H9 (cell line): Measurements from ENCODE around the gene SPEM3. TPM values are rescaled to one million over a fixed set of nuclear protein-coding genes. Genes with fewer than 3 reads are reported as not detected.

Experiments
- DNase-seq: peaks from one replicate; pipeline ENCODE4 v3.0.0-alpha.2; 2017
- H2AFZ ChIP-seq: one replicate; pipeline ENCODE4 v1.6.1; 2013; ENCODE audit warnings: mild to moderate bottlenecking, low read length, control low read depth, moderate library complexity
- H2AK5ac ChIP-seq: 2 replicates; pipeline ENCODE4 v1.6.1; 2013; ENCODE audit warnings: low read length, control low read depth, mixed read lengths; ENCODE audit not compliant: insufficient read length
- H2BK120ac ChIP-seq: one replicate; pipeline ENCODE4 v1.6.1; 2013; ENCODE audit warnings: low read depth, mild to moderate bottlenecking, low read length, control low read depth, inconsistent platforms; ENCODE audit not compliant: poor library complexity, severe bottlenecking
- H2BK12ac ChIP-seq: 2 replicates; pipeline ENCODE4 v1.6.1; 2013; ENCODE audit warnings: low read length, control low read depth, mixed read lengths, low read depth; ENCODE audit not compliant: insufficient read length
- H2BK15ac ChIP-seq: 2 replicates; pipeline ENCODE4 v1.6.1; 2013; ENCODE audit warnings: low read depth, low read length, control low read depth
- H2BK20ac ChIP-seq: one replicate; pipeline ENCODE4 v1.6.1; 2013; ENCODE audit warnings: low read depth, mild to moderate bottlenecking, low read length, control low read depth, inconsistent platforms; ENCODE audit not compliant: poor library complexity, severe bottlenecking
- H2BK5ac ChIP-seq: 2 replicates; pipeline ENCODE4 v1.6.1; 2013; ENCODE audit warnings: low read length, control low read depth, mixed read lengths; ENCODE audit not compliant: insufficient read length
- H3K14ac ChIP-seq: 2 replicates; pipeline ENCODE4 v1.6.1; 2013; ENCODE audit warnings: low read length, control low read depth; ENCODE audit not compliant: insufficient read depth
- H3K18ac ChIP-seq: 2 replicates; pipeline ENCODE4 v1.6.1; 2013; ENCODE audit warnings: low read depth, mild to moderate bottlenecking, mixed read lengths, low read length, control low read depth; ENCODE audit not compliant: insufficient read length
- H3K23ac ChIP-seq: 2 replicates; pipeline ENCODE4 v1.6.1; 2013; ENCODE audit warnings: low read length, control low read depth, mixed read lengths, low read depth; ENCODE audit not compliant: insufficient read length
- H3K23me2 ChIP-seq: 2 replicates; pipeline ENCODE4 v1.6.1; 2013; ENCODE audit warnings: low read depth, mild to moderate bottlenecking, mixed read lengths, low read length, control low read depth; ENCODE audit not compliant: insufficient read length, poor library complexity, severe bottlenecking
- H3K27ac ChIP-seq: 2 replicates; pipeline ENCODE4 v1.5.1; 2013; ENCODE audit warnings: low read length, control low read depth, mixed read lengths, low read depth; ENCODE audit not compliant: insufficient read length
- H3K27me3 ChIP-seq: 2 replicates; pipeline ENCODE4 v1.6.1; 2013; ENCODE audit warnings: low read length, control low read depth, inconsistent platforms; ENCODE audit not compliant: insufficient read depth
- H3K4ac ChIP-seq: 2 replicates; pipeline ENCODE4 v1.6.1; 2013; ENCODE audit warnings: low read depth, mild to moderate bottlenecking, control low read depth, inconsistent platforms, low read length, moderate library complexity
- H3K4me1 ChIP-seq: 2 replicates; pipeline ENCODE4 v1.6.1; 2013; ENCODE audit warnings: low read length, control low read depth, inconsistent platforms; ENCODE audit not compliant: insufficient read depth
- H3K4me2 ChIP-seq: 2 replicates; pipeline ENCODE4 v1.6.1; 2013; ENCODE audit warnings: low read length, control low read depth, mixed read lengths; ENCODE audit not compliant: insufficient read length, insufficient read depth
- H3K56ac ChIP-seq: 2 replicates; pipeline ENCODE4 v1.6.1; 2013; ENCODE audit warnings: low read depth, mild to moderate bottlenecking, mixed read lengths, low read length, control low read depth; ENCODE audit not compliant: insufficient read length
- H3K79me1 ChIP-seq: 2 replicates; pipeline ENCODE4 v1.6.1; 2013; ENCODE audit warnings: low read depth, mild to moderate bottlenecking, moderate library complexity, low read length, control low read depth, inconsistent platforms; ENCODE audit not compliant: insufficient read depth, poor library complexity, severe bottlenecking
- H3K79me2 ChIP-seq: 2 replicates; pipeline ENCODE4 v1.6.1; 2013; ENCODE audit warnings: low read length, control low read depth, inconsistent platforms; ENCODE audit not compliant: insufficient read depth
- H3K9ac ChIP-seq: 2 replicates; pipeline ENCODE4 v1.6.1; 2013; ENCODE audit warnings: low read length, control low read depth, mixed read lengths; ENCODE audit not compliant: insufficient read length; ENCODE audit errors: extremely low read depth
- H3K9me3 ChIP-seq: one replicate; pipeline ENCODE4 v1.6.1; 2013; ENCODE audit warnings: low read depth, low read length, inconsistent platforms; ENCODE audit not compliant: control insufficient read depth
- H3T11ph ChIP-seq: one replicate; pipeline ENCODE4 v1.6.1; 2013; ENCODE audit warnings: mild to moderate bottlenecking, low read length, control low read depth, inconsistent platforms
- H4K20me1 ChIP-seq: one replicate; pipeline ENCODE4 v1.6.1; 2013; ENCODE audit not compliant: control insufficient read depth, insufficient read length, insufficient read depth
- H4K5ac ChIP-seq: 2 replicates; pipeline ENCODE4 v1.6.1; 2013; ENCODE audit warnings: low read depth, mild to moderate bottlenecking, mixed read lengths, low read length, control low read depth; ENCODE audit not compliant: insufficient read length
- H4K8ac ChIP-seq: replicated peaks from 2 replicates; pipeline ENCODE4 v1.6.1; 2013; ENCODE audit warnings: low read length, control low read depth, mixed read lengths, low read depth; ENCODE audit not compliant: insufficient read length
- H4K91ac ChIP-seq: 2 replicates; pipeline ENCODE4 v1.6.1; 2013; ENCODE audit warnings: low read depth, mild to moderate bottlenecking, moderate library complexity, mixed read lengths, low read length, control low read depth; ENCODE audit not compliant: insufficient read length
- H3K27ac Mint-ChIP-seq, 3 experiments: 2 replicates in 2 of 3; 3 replicates in 1 of 3; pipeline ENCODE4 v1.8.0; 2020 to 2021; ENCODE audit warnings: mixed read lengths in 3 of 3, mild to moderate bottlenecking in 1 of 3, moderate library complexity in 1 of 3
- H3K27me3 Mint-ChIP-seq: 2 replicates; pipeline ENCODE4 v1.8.0; 2021; ENCODE audit warnings: low read depth, mild to moderate bottlenecking, moderate library complexity, mixed read lengths
- H3K36me3 Mint-ChIP-seq, 3 experiments: 2 replicates in 2 of 3; 3 replicates in 1 of 3; pipeline ENCODE4 v1.8.0; 2020 to 2021; ENCODE audit warnings: low read depth in 3 of 3, mixed read lengths in 3 of 3; ENCODE audit not compliant: insufficient read depth in 1 of 3
- H3K4me1 Mint-ChIP-seq, 2 experiments: 2 replicates each; pipeline ENCODE4 v1.8.0; 2020; ENCODE audit warnings: mixed read lengths in 2 of 2
- H3K4me3 Mint-ChIP-seq, 2 experiments: 2 replicates in 1 of 2; 3 replicates in 1 of 2; pipeline ENCODE4 v1.8.0; 2020 to 2021; ENCODE audit warnings: mild to moderate bottlenecking in 2 of 2, mixed read lengths in 2 of 2, moderate library complexity in 1 of 2
- H3K9me3 Mint-ChIP-seq, 2 experiments: 2 replicates in 1 of 2; 3 replicates in 1 of 2; pipeline ENCODE4 v1.8.0; 2020; ENCODE audit warnings: mild to moderate bottlenecking in 2 of 2, mixed read lengths in 2 of 2, moderate library complexity in 1 of 2
- CTCF ChIP-seq: fragments of 200-600 bp; sonication (generic); conservative IDR thresholded peaks from 3 replicates; pipeline ENCODE4 v1.8.0; 2021; ENCODE audit warnings: antibody characterized with exemption, mild to moderate bottlenecking
- WGBS: extraction: QIAGEN DNeasy Blood & Tissue Kit; methylation state at CpG from one replicate; pipeline ENCODE4 v1.1.7; 2013; ENCODE audit warnings: missing lambda C conversion rate, low lambda C conversion rate, mixed read lengths; ENCODE audit not compliant: insufficient read length; ENCODE audit errors: extremely low coverage; 5-methylcytosine and 5-hydroxymethylcytosine counted together
- total RNA-seq: library from RNA; stranded (reverse); gene quantifications from 2 replicates; pipeline ENCODE4 v1.2.1, GENCODE V29; 2021

Gene SPEM3
- total RNA-seq, 1 experiment from 2014 or later: not detected

- no peak within 1 kb of the TSS; a peak in 1 of 7 replicates for H3K27ac Mint-ChIP-seq
- H4K20me1 ChIP-seq: no peaks in the 10 kb centered on the region
Measured at GRCh38 chr17:7425316-7425715, 3.3 kb upstream of the SPEM3 start, which contains the start of gene SPEM2. SPEM2 (plus strand) TSS chr17:7425616; CDS start chr17:7425689, 73 bp downstream.

More at GRCh38 chr17:7425316-7425715, 3.3 kb upstream of the SPEM3 start, which contains the start of gene SPEM2:
- Mint-ChIP-seq H3K9me3 (no peaks in the 10 kb centered on the region; a peak in 1 of 5 replicates), H3K27me3 (peaks cover 9% of the 10 kb centered on the region), H3K4me3 (no peak within 1 kb of the TSS), H3K4me1 (peaks cover 0 to 6% of the 10 kb centered on the region in 2 experiments; a peak in 2 of 4 replicates), H3K36me3 (no peaks in the 10 kb centered on the region)
- Histone ChIP-seq H3K9ac (no peak within 1 kb of the TSS), H3T11ph (no peak within 1 kb of the TSS), H2BK15ac (no peak within 1 kb of the TSS), H3K23me2 (no peaks in the 10 kb centered on the region), H3K27me3 (no peaks in the 10 kb centered on the region), H3K79me1 (no peaks in the 10 kb centered on the region), H2BK120ac (no peak within 1 kb of the TSS), H2BK5ac (no peak within 1 kb of the TSS), H2BK12ac (no peak within 1 kb of the TSS), H2AK5ac (no peak within 1 kb of the TSS), H3K4ac (no peak within 1 kb of the TSS), H2BK20ac (no peak within 1 kb of the TSS), H2AFZ (no peak within 1 kb of the TSS), H3K4me2 (no peak within 1 kb of the TSS), H3K56ac (no peak within 1 kb of the TSS), H3K79me2 (no peaks in the 10 kb centered on the region), H4K8ac (no peak within 1 kb of the TSS), H3K18ac (no peak within 1 kb of the TSS), H3K23ac (no peak within 1 kb of the TSS), H3K9me3 (no peaks in the 10 kb centered on the region), H4K5ac (no peak within 1 kb of the TSS), H4K91ac (no peak within 1 kb of the TSS), H3K4me1 (no peaks in the 10 kb centered on the region), H3K27ac (no peak within 1 kb of the TSS), H3K14ac (no peak within 1 kb of the TSS)
- TF ChIP-seq CTCF: no peak
- no peak for DNase-seq
- WGBS: no CpG with 5 or more reads among the region's 7 CpGs
